NCI-H2029 treated with DMSO at 0.1 percent for 48 hours (cell line): ENCODE measurements around the gene MIS18A.

Experiments used
- DNase-seq: peaks from one replicate; lab custom pipeline; 2025; lab: John Stamatoyannopoulos, UW

Gene MIS18A

DNA sequence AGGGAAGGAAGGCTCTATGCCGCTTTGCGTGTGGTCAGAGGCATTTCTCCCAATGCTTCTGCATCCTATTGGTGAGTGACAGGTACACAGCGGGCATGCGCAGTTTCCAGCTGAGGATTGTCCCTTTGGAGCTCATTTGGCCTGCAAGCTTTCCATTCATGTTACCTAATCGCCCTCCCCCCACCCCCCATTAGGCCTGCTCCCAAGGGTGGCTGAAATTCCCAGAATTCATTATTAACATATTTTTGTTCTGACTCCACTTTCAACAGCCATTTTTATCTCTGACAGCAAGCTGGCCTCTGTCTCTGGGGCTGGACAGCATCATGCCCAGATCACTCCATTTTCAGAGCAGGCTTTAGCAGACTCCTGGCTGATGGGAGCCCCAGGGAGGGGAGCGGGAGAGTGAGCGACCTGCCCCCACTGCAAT is 25.6 kb downstream of the MIS18A start:
- no peak for DNase-seq

DNA sequence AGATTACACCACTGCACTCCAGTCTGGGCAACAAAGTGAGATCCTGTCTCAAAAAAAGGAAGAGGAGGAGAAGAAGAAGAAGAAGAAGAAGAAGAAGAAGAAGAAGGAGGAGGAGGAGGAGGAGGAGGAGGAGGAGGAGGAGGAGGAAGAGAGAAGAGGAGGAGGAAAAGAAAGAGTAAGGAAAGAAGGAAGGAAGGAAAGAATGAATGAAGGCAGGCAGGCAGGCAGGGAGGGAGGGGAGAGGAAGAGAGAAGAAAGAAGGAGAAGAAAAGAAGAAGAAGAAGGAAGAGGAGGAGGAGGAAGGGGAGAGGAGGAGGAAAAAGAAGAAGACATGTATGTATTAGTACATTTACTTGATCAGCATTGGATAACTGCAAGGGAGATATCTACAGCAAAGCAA is 26.7 kb downstream of the MIS18A start:
- no peak for DNase-seq

DNA sequence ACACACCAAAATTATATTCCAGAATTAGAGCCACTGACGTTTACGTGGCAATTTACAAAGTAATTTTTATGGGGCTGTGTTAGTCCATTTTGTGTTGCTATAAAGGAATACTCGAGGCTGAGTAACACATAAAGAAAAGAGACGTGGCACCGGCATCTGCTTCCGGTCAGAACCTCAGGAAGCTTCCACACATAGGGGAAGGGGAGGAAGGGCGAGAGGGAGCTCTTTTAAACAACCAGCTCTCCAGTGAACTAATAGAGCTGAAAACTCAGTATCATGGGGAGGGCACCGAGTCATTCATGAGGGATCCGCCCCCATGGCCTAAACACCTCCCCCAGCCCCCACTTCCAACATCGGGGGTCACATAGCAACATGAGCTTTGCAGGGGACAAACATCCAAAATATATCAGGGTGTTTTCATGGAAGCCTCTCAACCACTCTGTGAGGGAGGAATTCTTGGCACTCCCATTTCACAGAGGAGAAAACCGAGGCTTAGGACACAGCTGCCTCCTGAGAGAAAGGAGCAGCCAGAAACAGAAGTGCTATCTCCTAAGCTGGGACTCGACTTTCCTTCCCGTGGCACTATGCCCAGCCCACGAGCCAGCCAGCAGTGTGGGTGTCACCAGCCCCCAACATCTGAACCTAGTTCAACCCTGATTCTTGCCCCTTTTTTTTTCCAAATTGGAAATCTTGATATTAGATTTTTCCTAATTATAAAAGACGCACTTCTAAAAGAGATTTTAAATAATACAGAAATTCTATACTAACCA is 29.2 kb downstream of the MIS18A start:
- no peak for DNase-seq

DNA sequence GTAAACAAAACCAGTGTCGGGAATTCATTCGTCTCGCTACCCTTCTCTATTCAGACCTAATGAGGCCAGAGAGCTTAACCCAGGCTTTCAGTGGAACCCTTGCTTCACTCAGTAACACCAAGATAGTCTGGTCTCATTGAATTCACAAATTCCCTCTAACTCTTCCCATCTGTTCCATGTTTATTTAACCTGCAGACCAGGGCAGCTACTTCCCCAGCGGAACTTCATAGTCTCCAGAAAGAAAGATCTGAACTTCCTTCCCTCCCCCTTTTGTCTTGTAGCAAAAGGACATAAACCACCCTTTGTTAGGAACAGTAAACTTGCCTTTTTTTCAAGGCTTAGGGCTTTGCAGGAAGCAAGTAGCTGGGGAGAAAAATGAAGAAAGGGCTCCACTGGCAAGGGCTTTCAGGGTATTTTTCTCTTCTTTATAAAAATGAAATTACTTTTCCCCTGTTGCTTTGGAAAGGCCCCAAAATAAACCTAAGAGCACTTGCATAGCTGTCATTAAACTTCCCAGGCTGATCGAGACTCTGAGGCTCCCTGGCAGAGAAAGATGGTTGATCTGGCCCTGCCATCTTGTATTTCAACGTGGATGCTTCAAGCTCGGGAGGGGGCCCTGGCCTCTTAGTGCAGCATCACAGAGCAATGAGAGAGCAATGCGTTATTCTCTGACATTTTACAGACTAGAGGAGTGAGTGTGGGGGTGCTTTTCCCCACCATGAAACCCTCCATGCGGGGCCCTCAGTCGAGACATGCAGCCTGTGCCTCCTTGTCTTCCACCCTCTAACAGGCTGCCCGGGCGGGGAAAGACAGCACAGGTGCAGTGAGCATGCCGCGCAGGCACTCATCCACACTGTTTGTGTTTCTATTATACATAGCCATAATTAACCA is 30.0 kb downstream of the MIS18A start:
- DNase-seq = peak; percentile 14

DNA sequence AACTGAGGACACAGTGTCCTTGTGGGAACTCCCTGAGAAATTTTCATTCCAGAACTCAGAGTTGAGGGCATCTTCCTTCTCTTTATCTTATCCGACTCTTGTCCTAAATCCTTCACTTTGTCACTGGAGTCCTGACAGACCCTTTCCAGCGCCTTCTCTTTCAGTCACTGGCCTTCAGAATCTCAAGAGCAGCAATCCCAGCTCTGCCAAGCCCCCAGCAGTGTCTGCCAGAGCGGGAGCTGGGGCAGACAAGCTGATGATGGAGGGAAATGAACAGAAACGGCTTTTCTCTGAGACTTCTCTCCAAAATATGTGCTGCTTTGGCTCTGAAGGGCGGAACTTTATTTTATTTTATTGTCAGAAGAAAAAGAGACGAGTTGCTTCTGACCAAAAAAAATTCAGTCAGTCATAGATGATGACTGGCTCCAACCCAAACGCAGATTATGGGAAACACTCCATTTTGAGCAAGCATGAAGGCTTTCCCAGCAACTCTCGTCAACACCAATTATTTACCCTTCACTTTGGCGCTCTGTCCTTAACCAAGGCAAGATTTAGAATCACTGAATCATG is 32.2 kb downstream of the MIS18A start:
- no peak for DNase-seq

DNA sequence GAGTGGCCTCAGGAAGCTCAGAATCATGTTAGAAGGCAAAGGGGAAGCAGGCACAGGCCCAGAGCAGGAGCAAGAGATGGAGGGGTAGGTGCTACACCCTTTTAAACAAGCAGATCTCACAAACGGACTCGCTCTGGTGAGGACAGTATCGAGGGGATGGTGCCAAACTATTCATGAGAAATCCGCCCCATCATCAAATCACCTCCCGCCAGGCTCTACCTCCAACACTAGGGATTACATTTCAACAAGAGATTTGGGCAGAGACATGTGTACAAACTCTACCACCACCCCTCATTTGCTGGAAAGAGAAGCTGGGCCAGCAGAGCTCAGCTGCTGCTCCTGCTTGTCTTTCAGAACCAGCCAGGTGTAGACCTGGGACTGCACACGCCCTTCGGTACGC is 32.9 kb downstream of the MIS18A start:
- no peak for DNase-seq

DNA sequence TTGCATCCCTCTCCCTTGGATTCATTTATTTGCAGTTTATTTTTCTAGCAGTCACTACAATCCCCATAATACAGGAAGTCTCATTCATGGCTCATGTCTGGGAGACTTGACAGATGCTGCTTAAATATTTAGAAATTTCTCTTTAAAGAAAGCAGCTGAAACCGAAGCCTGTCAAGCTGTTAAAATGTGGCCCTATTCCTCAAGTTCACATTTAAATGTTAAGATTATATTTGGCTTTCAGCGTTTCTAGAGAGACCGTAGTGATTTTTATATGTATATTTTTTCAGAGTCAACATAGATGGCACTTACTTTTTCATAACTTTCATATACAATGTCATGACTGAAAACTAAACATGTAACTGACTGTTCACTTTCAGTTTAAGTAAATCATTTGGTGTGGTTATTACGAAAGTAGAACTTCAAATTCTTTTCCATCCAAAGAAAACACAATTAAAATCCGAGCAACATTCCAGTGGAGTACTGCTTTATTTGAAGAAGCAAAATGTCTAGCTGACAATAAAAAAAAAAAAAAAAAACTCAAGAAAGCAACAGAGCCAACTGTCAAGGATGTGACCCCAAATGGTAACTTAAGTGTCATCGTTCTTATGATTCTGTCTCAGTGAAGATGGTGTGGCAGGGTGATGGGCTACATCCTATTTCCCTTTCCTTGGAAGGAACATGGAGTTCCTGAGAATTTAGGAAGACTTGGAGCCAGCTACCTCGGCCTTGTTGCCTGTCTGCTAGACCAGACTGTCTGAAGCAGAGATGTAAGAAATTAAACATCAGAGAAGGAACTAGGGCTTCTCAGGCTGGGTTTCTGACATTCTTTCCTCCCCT is 37.8 kb downstream of the MIS18A start:
- DNase-seq = no peak

DNA sequence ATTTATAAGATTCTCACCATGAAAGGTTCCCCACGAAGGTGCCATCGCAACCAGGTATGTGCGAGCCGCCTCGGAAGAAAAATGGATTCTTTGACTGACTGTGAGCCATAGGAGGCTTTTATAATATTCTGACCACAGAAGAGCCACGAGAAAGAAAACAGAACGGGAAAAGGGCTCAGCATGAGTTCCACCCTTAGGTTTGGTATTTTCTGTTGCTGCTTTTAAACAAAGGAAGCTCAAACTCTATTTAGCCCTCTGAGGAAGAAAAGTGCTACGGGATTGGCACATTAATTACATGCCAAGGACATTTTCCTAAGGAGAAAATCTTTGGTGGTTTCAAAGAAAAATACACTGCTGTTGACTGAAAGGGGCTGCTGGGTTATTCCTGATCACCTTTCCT is 39.3 kb downstream of the MIS18A start:
- DNase-seq = no peak

DNA sequence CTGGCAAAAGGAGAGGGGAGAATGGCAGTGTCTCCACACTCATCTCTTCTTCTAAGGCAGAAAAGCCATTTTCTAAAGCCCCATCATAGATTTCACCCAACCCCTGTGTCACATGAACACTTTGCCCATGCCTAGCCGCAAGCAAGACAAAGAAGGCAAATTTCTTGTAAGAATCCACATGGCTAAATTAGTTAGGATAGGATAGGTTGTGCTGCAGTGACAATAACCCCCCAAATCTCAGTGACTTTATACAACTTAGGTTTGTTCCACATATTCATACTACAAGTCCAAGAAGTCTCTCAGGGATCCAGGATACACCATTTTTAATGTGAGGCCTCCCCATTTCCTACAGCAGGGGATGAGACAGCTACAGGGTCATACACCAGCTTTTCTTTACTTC is 40.8 kb downstream of the MIS18A start:
- no peak for DNase-seq

DNA sequence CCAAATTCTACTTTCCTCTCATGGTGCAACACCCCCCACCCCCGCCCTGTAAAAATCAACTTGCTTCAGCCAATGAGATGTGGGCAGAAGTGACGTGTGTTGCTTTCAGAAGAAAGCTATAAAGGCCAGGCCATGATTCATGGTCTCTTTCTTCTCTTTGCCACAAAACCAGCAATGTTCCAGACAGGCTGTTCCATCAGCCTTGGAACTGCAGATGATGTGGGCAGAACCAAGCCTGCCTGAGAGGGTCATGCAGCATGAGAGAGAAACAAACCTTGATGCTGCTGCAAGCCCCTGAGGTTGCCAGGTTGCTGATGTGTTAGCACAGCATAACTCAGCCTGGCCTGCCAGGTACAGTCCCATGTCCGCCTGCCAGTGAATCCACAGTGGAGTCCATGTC is 41.8 kb downstream of the MIS18A start:
- DNase-seq = no peak

DNA sequence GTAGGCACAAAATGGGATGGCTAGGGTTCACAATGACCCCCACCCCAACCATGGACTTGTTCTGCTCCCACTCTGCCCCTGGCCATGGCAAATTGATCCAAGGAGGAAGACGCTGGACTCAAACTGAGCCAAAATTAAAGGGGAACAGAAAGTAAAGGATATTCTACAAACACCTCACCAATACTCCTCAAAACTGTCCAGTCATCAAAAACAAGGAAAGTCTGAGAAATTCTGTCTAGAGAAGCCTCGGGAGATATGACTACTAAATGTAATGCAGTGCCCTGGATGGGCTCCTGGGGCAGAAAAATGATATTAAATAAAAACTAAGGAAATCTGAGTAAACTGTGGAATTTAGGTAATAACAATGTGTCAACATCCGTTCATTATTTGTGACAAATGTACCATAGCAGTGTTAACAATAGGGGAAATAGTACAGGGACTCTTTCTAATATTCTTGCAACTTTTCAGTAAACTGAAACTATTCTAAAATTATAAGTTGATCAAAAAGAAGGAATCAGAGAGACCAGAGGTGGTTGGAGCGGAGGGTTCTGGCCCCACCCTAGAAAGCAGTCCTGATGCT is 45.0 kb downstream of the MIS18A start:
- no peak for DNase-seq

DNA sequence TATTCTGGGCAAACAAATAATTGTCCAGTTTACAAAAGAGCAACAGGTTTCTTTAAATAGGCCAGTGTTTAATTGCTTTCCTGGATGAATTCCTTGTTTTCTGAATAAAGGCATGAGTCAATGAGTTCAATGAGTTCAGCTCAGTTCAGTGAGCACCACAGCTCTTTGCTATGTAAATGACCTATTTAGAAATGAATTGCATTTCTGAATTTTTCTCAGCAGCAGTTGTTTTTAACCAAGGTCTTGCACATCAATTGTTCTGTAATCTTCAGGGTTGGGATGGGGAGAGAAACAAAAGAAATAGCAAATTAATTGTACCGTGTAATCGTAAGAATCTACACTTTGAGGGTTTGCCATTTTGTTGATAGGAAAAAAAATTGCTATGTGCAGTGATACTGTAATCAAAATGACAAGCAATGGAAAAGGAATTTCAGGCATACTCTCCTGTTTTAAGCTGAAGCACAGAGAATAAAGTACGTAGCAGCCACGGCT is 45.7 kb downstream of the MIS18A start:
- DNase-seq = no peak

DNA sequence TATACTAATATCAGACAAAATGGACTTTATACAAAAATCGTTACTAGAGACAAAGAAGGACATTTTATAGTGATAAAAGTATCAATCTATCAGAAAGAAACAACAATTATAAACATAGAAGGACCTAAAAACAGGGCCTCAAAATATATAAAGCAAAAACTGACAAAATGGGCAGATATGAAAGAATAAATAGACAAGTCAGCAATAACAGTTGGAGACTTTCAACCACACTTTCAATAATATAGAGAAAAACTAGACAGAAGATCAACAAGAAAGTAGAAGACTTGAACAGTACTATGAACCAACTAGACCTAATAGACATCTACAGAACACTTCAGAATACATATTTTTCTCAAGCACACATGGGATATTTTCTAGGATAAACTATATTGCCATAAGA is 52.4 kb downstream of the MIS18A start:
- DNase-seq = no peak
